ENCODE data around the gene GRID2. TPM values are rescaled to one million over a fixed set of nuclear protein-coding genes. Genes with fewer than 3 reads are reported as not detected.

GRID2 gene
- total RNA-seq, 1 donor from 2014 or later: 0.17 TPM

GRCh38 chr4:93771640-93772411 lies 1468.1 kb downstream of the GRID2 start:
- H3K9ac ChIP-seq: no peak overlapping the region
- no peak overlapping the region for H3K4me3 ChIP-seq
- H3K27ac Mint-ChIP-seq: no peak overlapping the region
- no peaks in the 10 kb centered on the region for H3K27me3 ChIP-seq
- H3K79me2 ChIP-seq (ENCODE audit: low read depth): no peaks in the 10 kb centered on the region
- no peak for DNase-seq (ENCODE audit: low spot score)
- no peaks in the 10 kb centered on the region for H3K4me1 Mint-ChIP-seq
- H3K9me3 ChIP-seq (ENCODE audit: low read depth): no peaks in the 10 kb centered on the region
- H3K9me3 Mint-ChIP-seq: no peaks in the 10 kb centered on the region
- H3F3A ChIP-seq (ENCODE audit: low read depth): no peaks in the 10 kb centered on the region
- H3K36me3 ChIP-seq: no peaks in the 10 kb centered on the region
- no peak overlapping the region for H3K4me2 ChIP-seq
- no peaks in the 10 kb centered on the region for H3K36me3 Mint-ChIP-seq
- no peaks in the 10 kb centered on the region for H3K27me3 Mint-ChIP-seq (ENCODE audit: insufficient read depth, low read depth)
- H3K4me1 ChIP-seq: no peaks in the 10 kb centered on the region
- no peak overlapping the region for H2AFZ ChIP-seq (replicated peaks)
- no peaks in the 10 kb centered on the region for H4K20me1 ChIP-seq (ENCODE audit: low read depth)
- no peak overlapping the region for H3K27ac ChIP-seq
- TF ChIP-seq CTCF (IDR thresholded peaks at IDR 0.05) (no peak), EZH2phosphoT487 (IDR thresholded peaks at IDR 0.05) (no peak), EZH2 (IDR thresholded peaks at IDR 0.05) (no peak)
- H3K4me3 Mint-ChIP-seq: no peak overlapping the region

- no peak for DNase-seq (ENCODE audit: low spot score)
- no peak overlapping the region for H3K9ac ChIP-seq
- no peak overlapping the region for H3K27ac ChIP-seq
- no peaks in the 10 kb centered on the region for H3K36me3 ChIP-seq
- no peak overlapping the region for H2AFZ ChIP-seq (replicated peaks)
- no peaks in the 10 kb centered on the region for H4K20me1 ChIP-seq (ENCODE audit: low read depth)
- no peaks in the 10 kb centered on the region for H3K9me3 ChIP-seq (ENCODE audit: low read depth)
- TF ChIP-seq CTCF (IDR thresholded peaks at IDR 0.05) (no peak), EZH2 (IDR thresholded peaks at IDR 0.05) (no peak), EZH2phosphoT487 (IDR thresholded peaks at IDR 0.05) (no peak)
- H3F3A ChIP-seq (ENCODE audit: low read depth): no peaks in the 10 kb centered on the region
- Mint-ChIP-seq H3K27ac (no peak overlapping the region), H3K36me3 (no peaks in the 10 kb centered on the region), H3K27me3 (ENCODE audit: insufficient read depth, low read depth) (no peaks in the 10 kb centered on the region), H3K9me3 (no peaks in the 10 kb centered on the region), H3K4me1 (no peaks in the 10 kb centered on the region), H3K4me3 (no peak overlapping the region)
- no peak overlapping the region for H3K4me2 ChIP-seq
- H3K27me3 ChIP-seq: no peaks in the 10 kb centered on the region
- no peaks in the 10 kb centered on the region for H3K4me1 ChIP-seq
- H3K4me3 ChIP-seq: no peak overlapping the region
- no peaks in the 10 kb centered on the region for H3K79me2 ChIP-seq (ENCODE audit: low read depth)
Observed at GRCh38 chr4:93772858-93773257, 1469.1 kb downstream of the GRID2 start.

- Histone ChIP-seq H4K20me1 (ENCODE audit: low read depth) (no peaks in the 10 kb centered on the region), H3K4me1 (peaks cover 4% of the 10 kb centered on the region), H3K27ac (no peak overlapping the region), H2AFZ (replicated peaks) (peak overlapping the region; percentile 32), H3K9me3 (ENCODE audit: low read depth) (no peaks in the 10 kb centered on the region), H3K9ac (no peak overlapping the region), H3K36me3 (no peaks in the 10 kb centered on the region), H3F3A (ENCODE audit: low read depth) (peaks cover 7% of the 10 kb centered on the region), H3K79me2 (ENCODE audit: low read depth) (no peaks in the 10 kb centered on the region), H3K27me3 (no peaks in the 10 kb centered on the region), H3K4me3 (no peak overlapping the region), H3K4me2 (no peak overlapping the region)
- Mint-ChIP-seq H3K27ac (no peak overlapping the region), H3K36me3 (no peaks in the 10 kb centered on the region), H3K4me1 (peaks cover 8% of the 10 kb centered on the region), H3K9me3 (no peaks in the 10 kb centered on the region), H3K27me3 (ENCODE audit: insufficient read depth, low read depth) (no peaks in the 10 kb centered on the region), H3K4me3 (no peak overlapping the region)
- no peak for DNase-seq (ENCODE audit: low spot score)
- TF ChIP-seq CTCF (IDR thresholded peaks at IDR 0.05) (no peak), EZH2 (IDR thresholded peaks at IDR 0.05) (no peak), EZH2phosphoT487 (IDR thresholded peaks at IDR 0.05) (no peak)
Observed at GRCh38 chr4:93775551-93775950, 1471.8 kb downstream of the GRID2 start.
